ENCODE data around the gene LMTK2.

- TF ChIP-seq CTCF (IDR thresholded peaks at IDR 0.05) (no peak), EZH2 (IDR thresholded peaks at IDR 0.05; ENCODE audit: borderline replicate concordance, insufficient read depth, low read depth, low read length, poor library complexity, severe bottlenecking) (no peak)
Observed at GRCh38 chr7:98178321-98178720, 71.7 kb downstream of the LMTK2 start.

Measured in B cell (primary cell).